ENCODE measurements around the gene PATL1.

GRCh38 chr11:59616396-59616982 lies 52.3 kb downstream of the PATL1 start:
- TF ChIP-seq POLR2AphosphoS5 (IDR thresholded peaks at IDR 0.05; ENCODE audit: low read depth, low read length) (peak; percentile 12; the same call in 1 of the 2 replicates), TAF1 (IDR thresholded peaks at IDR 0.05; ENCODE audit: borderline replicate concordance, low read depth, low read length) (no peak)

Measured in GM12892 (cell line).